GM19468 (cell line): ENCODE results near the gene TRIM58.

Experiments
- ATAC-seq: cut with Tn5 transposase; IDR thresholded peaks from one replicate; pipeline ENCODE4 v1.9.1; 2021; ENCODE audit warnings: mild to moderate bottlenecking, moderate library complexity, moderate number of reproducible peaks; ENCODE audit not compliant: unreplicated experiment; ENCODE audit errors: extremely low read depth

TRIM58 gene

DNA sequence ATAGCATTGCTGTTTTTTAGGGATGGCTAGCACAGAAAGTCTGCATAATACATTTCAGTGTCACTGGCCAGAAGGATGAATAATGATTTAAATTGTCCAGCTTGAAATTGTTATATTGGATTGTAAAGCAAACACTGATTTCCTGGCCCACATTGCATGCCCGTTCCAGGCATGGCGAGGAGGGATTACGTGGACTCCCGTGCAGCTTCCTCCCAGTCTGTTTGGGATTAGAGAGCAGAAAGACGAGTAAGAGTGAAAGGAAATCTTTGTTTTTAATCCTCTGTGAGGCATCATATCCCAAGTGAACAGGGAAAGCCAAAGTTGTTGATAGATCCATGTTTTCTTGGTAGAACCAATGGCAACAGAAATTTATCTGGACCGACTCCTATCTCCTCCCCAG lies 8.4 kb downstream of the TRIM58 start:
- ATAC-seq = no peak

DNA sequence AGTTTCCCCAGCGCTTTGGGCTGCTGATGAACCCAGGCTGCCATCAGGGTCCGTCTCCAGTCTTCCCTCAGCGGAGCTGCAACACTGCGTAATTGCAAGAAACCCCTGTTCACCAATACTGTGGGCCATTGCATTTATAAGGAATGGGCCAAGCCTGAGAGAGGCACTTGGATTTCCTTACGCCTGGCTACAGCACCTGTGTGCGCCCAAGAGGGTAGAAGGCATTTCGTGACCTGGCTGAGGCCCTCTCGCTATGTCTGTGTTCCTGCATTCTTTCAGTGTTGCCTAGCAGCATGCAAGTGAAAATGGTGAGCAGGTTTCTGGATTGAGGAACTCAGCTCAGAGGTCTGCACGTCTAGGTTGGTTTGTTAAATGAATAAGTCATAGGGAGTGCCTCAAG lies 26.4 kb downstream of the TRIM58 start:
- ATAC-seq = no peak

DNA sequence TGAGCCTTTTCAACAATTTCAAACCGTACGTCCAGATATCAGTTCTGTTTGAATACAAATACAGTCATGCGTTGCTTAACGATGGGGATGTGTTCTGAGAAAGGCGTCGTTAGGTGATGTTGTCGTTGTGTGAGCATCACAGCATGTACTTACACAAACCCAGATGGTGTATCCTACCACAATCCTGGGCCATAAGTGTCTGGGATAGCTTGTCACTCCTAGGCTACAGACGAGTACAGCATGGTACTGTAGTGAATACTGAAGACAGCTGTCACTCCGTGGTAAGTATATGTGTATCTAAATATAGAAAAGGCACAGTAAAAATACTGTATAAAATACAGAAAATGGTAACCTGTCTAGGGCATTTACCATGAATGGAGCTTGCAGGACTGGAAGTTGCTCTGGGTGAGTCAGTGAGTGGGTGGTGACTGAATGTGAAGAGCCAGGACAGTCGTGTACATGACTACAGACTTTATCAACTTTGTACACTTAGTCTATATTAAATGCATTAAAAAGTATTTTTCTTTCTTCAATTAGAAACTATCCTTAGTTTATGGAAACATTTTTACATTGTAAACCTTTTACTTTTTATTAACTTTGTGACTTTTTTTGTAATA lies 27.9 kb downstream of the TRIM58 start:
- no peak for ATAC-seq

GRCh38 chr1:247895163-247895637 lies 38.2 kb downstream of the TRIM58 start, which contains the start of gene OR2W3:
OR2W3 (plus strand) TSS chr1:247895587; CDS start chr1:247895587, 0 bp downstream.
- ATAC-seq = no peak

- ATAC-seq = no peak
Observed at GRCh38 chr1:247895976-247896375, 39.0 kb downstream of the TRIM58 start.

DNA sequence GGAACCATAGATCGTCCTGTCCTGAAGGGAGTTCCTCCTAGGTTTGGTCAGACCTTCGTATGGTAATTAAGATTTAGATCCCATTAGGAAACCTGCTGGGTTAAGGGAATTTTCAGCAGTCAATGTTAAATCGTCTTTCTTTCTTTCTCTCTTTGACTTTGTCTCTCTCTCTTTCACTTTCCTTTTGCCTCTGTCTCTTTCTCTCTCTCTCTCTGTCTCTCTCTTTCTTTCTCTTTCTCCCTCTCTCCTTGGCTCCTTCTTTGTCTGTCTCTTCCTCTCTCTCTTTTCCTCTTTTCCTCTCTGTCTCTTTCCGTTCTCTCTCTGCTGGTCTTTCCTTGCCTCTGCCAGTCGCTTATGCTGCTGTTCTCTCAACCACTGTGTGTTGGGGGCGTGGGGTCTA lies 47.1 kb downstream of the TRIM58 start:
- ATAC-seq = no peak

DNA sequence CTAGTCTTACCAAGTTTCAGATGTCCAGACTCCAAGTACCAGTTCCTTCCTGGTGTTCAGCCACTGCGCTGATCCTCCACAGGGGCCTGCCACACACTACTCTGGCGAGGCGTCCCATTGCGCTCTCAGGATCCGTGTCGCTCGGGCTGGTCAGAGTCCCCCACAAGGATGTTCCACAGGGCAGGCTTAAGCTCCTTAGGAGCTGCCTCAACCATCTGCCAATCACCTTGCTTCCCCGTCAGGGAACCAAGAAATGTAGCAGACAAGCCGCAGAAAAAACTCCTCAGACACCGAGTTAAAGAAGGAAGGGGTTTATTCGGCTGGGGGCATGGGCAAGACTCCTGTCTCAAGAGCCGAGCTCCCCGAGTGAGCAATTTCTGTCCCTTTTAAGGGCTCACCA lies 48.2 kb downstream of the TRIM58 start:
- no peak for ATAC-seq

DNA sequence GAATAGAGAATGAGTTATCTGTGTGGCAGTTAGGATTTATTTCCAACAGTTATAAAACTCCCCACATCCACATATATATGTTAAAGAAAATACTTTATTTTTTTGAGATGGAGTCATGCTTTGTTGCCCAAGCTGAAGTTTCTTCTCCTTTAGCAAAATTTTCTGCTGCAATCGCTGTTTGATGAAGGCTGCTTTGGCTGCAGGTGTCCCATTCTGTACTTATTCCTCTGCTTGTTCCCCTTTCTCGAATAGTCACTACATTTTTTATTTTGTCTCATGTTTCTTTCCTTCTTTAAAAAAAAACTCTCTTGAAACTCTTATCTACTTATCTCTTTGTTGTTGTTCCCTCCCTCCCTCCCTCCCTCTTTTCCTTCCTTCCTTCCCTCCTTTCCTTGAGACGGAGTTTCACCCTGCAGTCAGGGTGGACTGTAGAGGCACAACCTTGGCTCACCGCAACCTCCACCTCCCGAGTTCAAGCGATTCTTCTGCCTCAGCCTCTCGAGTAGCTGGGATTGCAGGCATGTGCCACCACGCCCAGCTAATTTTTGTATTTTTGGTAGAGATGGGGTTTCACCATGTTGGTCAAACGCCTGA lies 49.0 kb downstream of the TRIM58 start:
- ATAC-seq = no peak

DNA sequence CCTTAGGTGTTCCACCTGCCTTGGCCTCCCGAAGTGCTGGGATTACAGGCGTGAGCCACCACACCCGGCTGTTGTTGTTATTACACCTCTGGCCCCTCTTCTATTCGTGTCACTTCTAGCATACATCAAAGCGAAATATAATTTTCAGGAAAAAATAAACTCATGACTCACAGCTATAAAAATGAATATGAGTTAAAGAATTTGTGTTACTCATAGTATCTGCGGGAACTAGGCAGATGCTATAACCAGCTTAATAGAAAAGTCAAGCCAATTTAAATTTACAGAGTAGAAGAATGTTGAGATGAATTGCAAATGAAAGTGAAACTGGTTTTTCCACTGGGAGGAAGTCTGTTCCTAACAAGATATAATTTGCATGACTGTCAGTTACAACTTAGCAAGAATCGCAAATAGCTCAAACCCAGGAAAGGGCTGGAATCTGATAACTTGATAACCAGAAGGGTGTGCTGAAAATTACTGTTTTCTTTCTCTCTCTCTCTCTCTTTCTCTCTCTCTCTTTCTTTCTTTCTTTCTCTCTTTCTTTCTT lies 49.6 kb downstream of the TRIM58 start:
- no peak for ATAC-seq

DNA sequence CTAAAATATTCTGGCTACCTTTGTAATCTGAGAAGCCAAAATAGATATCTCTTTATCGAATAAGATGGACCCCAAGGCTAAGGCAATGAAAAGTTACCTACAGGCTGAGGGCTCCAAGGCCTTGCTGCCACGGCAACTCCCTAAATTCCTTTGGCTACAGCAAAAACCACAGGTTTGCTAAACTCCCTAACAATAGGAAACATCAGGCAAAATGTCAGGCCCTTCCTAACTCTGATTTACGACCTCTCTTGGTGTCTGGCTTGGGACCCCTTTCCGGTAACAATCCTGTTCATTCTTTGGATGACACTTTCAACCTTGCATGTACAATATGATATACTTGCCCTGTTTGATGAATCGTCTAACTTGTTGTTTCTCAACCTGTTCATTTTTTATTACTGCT lies 51.8 kb downstream of the TRIM58 start:
- ATAC-seq = no peak

- no peak for ATAC-seq
Observed at GRCh38 chr1:247913786-247914185, 56.8 kb downstream of the TRIM58 start.

DNA sequence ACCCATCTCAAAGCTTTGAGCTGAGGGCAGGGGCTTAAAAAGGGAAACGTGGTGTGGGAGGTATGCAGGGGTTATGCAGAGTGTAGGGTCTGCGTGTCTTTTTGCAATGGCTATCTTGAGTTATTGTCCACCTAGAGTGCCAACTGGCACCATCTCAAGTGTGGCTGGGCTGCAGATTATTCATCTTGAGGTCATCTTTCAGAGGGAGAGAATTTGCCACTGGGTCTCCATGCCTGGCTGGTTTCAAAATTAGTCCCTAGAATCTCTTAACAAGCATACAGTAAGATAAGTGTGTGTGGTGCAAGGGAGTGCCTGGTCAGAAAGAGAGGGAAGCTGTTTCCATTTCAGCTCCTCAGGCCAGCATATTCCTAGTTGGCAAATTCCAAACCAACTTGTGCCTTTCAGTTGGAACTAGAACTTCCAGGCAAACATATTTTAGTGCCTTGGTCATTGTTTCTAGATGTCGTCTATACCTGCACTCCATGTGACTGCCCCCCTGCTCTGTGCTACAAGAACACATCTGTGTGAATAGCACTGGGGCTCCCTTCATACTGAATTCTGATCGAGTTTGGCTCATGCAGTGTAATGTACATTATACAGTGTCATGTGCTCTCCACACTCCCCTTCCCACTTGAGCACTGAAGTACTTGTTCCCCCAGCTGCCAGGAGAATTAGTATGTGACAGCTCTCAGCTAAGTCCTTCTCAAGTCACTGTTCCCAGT lies 58.1 kb downstream of the TRIM58 start:
- no peak for ATAC-seq

GRCh38 chr1:247919952-247920351 lies 63.0 kb downstream of the TRIM58 start, which contains the start of gene OR2T8:
OR2T8 (plus strand) TSS chr1:247920252; CDS start chr1:247921018, 766 bp downstream.
- no peak for ATAC-seq

DNA sequence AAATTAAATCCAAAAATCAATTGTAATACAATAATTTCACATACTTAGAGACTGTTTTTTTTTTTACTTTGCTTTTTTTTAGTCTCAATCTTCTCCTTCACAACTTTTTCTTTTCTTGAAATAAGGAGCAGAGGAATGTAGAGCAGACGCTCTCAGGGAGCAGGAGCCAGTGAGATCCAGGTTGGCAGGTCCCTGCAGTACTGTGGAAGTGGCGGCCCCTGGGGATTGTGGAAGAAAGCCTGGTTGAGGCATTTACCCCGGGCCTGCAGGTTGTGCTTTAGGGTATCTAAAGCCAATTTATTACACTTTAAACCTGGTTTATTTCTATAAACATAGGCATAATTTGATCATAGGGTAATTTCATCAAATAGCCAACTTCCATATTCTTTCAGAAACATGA lies 67.0 kb downstream of the TRIM58 start:
- no peak for ATAC-seq

GRCh38 chr1:247924868-247925267 lies 67.9 kb downstream of the TRIM58 start, which contains the start of gene OR2AJ1:
OR2AJ1 (plus strand) TSS chr1:247924889; CDS start chr1:247933769, 8,880 bp downstream.
- ATAC-seq = no peak
